MG63 (cell line): Measurements from ENCODE around the gene RCE1. TPM values are rescaled to one million over a fixed set of nuclear protein-coding genes. Genes with fewer than 3 reads are reported as not detected.

ENCODE experiments used
- DNase-seq: peaks from one replicate; pipeline ENCODE4 v3.0.0-alpha.2; 2020
- H3K27me3 ChIP-seq: fragments of 250-450 bp; sonication (Bioruptor Pico); 2 replicates; pipeline ENCODE4 v1.5.1; 2020; ENCODE audit warnings: mild to moderate bottlenecking, moderate library complexity
- H3K36me3 ChIP-seq: fragments of 250-450 bp; sonication (Bioruptor Pico); 2 replicates; pipeline ENCODE4 v1.5.1; 2020; ENCODE audit warnings: mild to moderate bottlenecking, moderate library complexity
- H3K4me3 ChIP-seq: fragments of 250-450 bp; sonication (Bioruptor Pico); 2 replicates; pipeline ENCODE4 v1.5.1; 2020; ENCODE audit warnings: mild to moderate bottlenecking, moderate library complexity
- H3K9me3 ChIP-seq: fragments of 250-450 bp; sonication (Bioruptor Pico); 2 replicates; pipeline ENCODE4 v1.5.1; 2020; ENCODE audit warnings: mild to moderate bottlenecking, moderate library complexity
- total RNA-seq: library from RNA; depleted of rRNA; stranded (reverse); fragments of >200 nt; shearing (Covaris generic); gene quantifications from 2 replicates; pipeline ENCODE4 v1.2.3, GENCODE V29; 2014; ENCODE audit warnings: low replicate concordance

Gene RCE1
- total RNA-seq, 1 experiment from 2014 or later: 17.2 TPM

- H3K9me3 ChIP-seq: no peaks in the 10 kb centered on the region
- peaks cover 21% of the 10 kb centered on the region for H3K36me3 ChIP-seq
Measured at GRCh38 chr11:66861038-66861773, 18.0 kb downstream of the RCE1 start.

GRCh38 chr11:66861774-66862558 is 18.7 kb downstream of the RCE1 start:
- Histone ChIP-seq H3K4me3 (no peak overlapping the region), H3K27me3 (no peaks in the 10 kb centered on the region), H3K36me3 (peaks cover 21% of the 10 kb centered on the region), H3K9me3 (no peaks in the 10 kb centered on the region)
- no peak for DNase-seq

More at GRCh38 chr11:66861038-66861773, 18.0 kb downstream of the RCE1 start:
- Histone ChIP-seq H3K27me3 (no peaks in the 10 kb centered on the region), H3K4me3 (no peak overlapping the region)
- no peak for DNase-seq

- Histone ChIP-seq H3K36me3 (peaks cover 20% of the 10 kb centered on the region), H3K9me3 (no peaks in the 10 kb centered on the region)
- DNase-seq: no peak
Measured at GRCh38 chr11:66862559-66863037, 19.4 kb downstream of the RCE1 start.

GRCh38 chr11:66863428-66864125 is 20.3 kb downstream of the RCE1 start:
- peaks cover 13% of the 10 kb centered on the region for H3K36me3 ChIP-seq
- no peak for DNase-seq

More at GRCh38 chr11:66862559-66863037, 19.4 kb downstream of the RCE1 start:
- H3K27me3 ChIP-seq: no peaks in the 10 kb centered on the region
- H3K4me3 ChIP-seq: no peak overlapping the region

GRCh38 chr11:66864172-66864901 is 21.1 kb downstream of the RCE1 start:
- DNase-seq: no peak
- Histone ChIP-seq H3K27me3 (no peaks in the 10 kb centered on the region), H3K36me3 (peaks cover 5% of the 10 kb centered on the region), H3K9me3 (no peaks in the 10 kb centered on the region), H3K4me3 (no peak overlapping the region)

More at GRCh38 chr11:66863428-66864125, 20.3 kb downstream of the RCE1 start:
- Histone ChIP-seq H3K4me3 (no peak overlapping the region), H3K9me3 (no peaks in the 10 kb centered on the region), H3K27me3 (no peaks in the 10 kb centered on the region)

- no peak overlapping the region for H3K4me3 ChIP-seq
- H3K9me3 ChIP-seq: no peaks in the 10 kb centered on the region
- H3K27me3 ChIP-seq: no peaks in the 10 kb centered on the region
- DNase-seq: no peak
- H3K36me3 ChIP-seq: no peaks in the 10 kb centered on the region; the same call in none of the 2 replicates
Measured at GRCh38 chr11:66864924-66865697, 21.9 kb downstream of the RCE1 start.

- Histone ChIP-seq H3K4me3 (no peak overlapping the region), H3K9me3 (no peaks in the 10 kb centered on the region), H3K36me3 (no peaks in the 10 kb centered on the region; the same call in 1 of the 2 replicates), H3K27me3 (no peaks in the 10 kb centered on the region)
- no peak for DNase-seq
Measured at GRCh38 chr11:66866007-66866406, 22.8 kb downstream of the RCE1 start.

GRCh38 chr11:66866511-66866986 is 23.3 kb downstream of the RCE1 start:
- no peak for DNase-seq
- Histone ChIP-seq H3K9me3 (no peaks in the 10 kb centered on the region), H3K4me3 (no peak overlapping the region), H3K27me3 (no peaks in the 10 kb centered on the region), H3K36me3 (no peaks in the 10 kb centered on the region; the same call in 1 of the 2 replicates)

GRCh38 chr11:66867425-66868040 is 24.3 kb downstream of the RCE1 start:
- Histone ChIP-seq H3K27me3 (no peaks in the 10 kb centered on the region), H3K9me3 (no peaks in the 10 kb centered on the region), H3K4me3 (no peak overlapping the region), H3K36me3 (no peaks in the 10 kb centered on the region; the same call in 1 of the 2 replicates)
- DNase-seq: no peak

GRCh38 chr11:66868082-66868725 is 25.0 kb downstream of the RCE1 start:
- no peak overlapping the region for H3K4me3 ChIP-seq
- no peak for DNase-seq
- H3K36me3 ChIP-seq: no peaks in the 10 kb centered on the region
- no peaks in the 10 kb centered on the region for H3K27me3 ChIP-seq
- no peaks in the 10 kb centered on the region for H3K9me3 ChIP-seq

- H3K27me3 ChIP-seq: no peaks in the 10 kb centered on the region
- no peak for DNase-seq
- H3K9me3 ChIP-seq: no peaks in the 10 kb centered on the region
- H3K4me3 ChIP-seq: no peak overlapping the region
- no peaks in the 10 kb centered on the region for H3K36me3 ChIP-seq
Measured at GRCh38 chr11:66868726-66869566, 25.7 kb downstream of the RCE1 start.

- no peaks in the 10 kb centered on the region for H3K9me3 ChIP-seq
- DNase-seq: no peak
- H3K36me3 ChIP-seq: no peaks in the 10 kb centered on the region
- no peak overlapping the region for H3K4me3 ChIP-seq
- no peaks in the 10 kb centered on the region for H3K27me3 ChIP-seq
Measured at GRCh38 chr11:66869567-66869870, 26.3 kb downstream of the RCE1 start.

- H3K27me3 ChIP-seq: no peaks in the 10 kb centered on the region
- no peak overlapping the region for H3K4me3 ChIP-seq
- DNase-seq: no peak
- H3K36me3 ChIP-seq: no peaks in the 10 kb centered on the region
- H3K9me3 ChIP-seq: no peaks in the 10 kb centered on the region
Measured at GRCh38 chr11:66870131-66870530, 26.9 kb downstream of the RCE1 start.
